Naive B cell (primary cell): ENCODE data around the gene BBOX1. TPM values are rescaled to one million over a fixed set of nuclear protein-coding genes. Genes with fewer than 3 reads are reported as not detected.
A peak's percentile ranks its signal among the peaks of the same experiment; 100 is the strongest.
"Not testable (repeated sequence)": the region's sequence is repeated elsewhere in the genome, so short reads cannot be mapped to it uniquely, and the experiment has no call there.

Experiments used
- ATAC-seq, 2 donors: fragments of 150-1000 bp; cut with Tn5 transposase; 2 replicates each; pipeline ENCODE4 v1.10.0; 2021; ENCODE audit warnings: low read depth in 2 of 2, mild to moderate bottlenecking in 2 of 2, moderate library complexity in 2 of 2
- DNase-seq: peaks from one replicate; pipeline ENCODE4 v3.0.0; 2022
- H3K27ac Mint-ChIP-seq, 6 donors: one replicate each; pipeline ENCODE4 v1.8.0; 2020 to 2022; ENCODE audit warnings: mild to moderate bottlenecking in 6 of 6, mixed read lengths in 6 of 6, moderate library complexity in 5 of 6, inconsistent platforms in 2 of 6
- H3K27me3 Mint-ChIP-seq, 3 donors: one replicate each; pipeline ENCODE4 v1.8.0; 2021 to 2022; ENCODE audit warnings: mixed read lengths in 3 of 3, mild to moderate bottlenecking in 1 of 3
- H3K36me3 Mint-ChIP-seq, 2 donors: one replicate each; pipeline ENCODE4 v1.8.0; 2020 to 2022; ENCODE audit warnings: mixed read lengths in 2 of 2, inconsistent platforms in 1 of 2, mild to moderate bottlenecking in 1 of 2
- H3K4me1 Mint-ChIP-seq, 3 donors: one replicate each; pipeline ENCODE4 v1.8.0; 2020 to 2022; ENCODE audit warnings: mixed read lengths in 3 of 3, inconsistent platforms in 1 of 3, mild to moderate bottlenecking in 1 of 3, moderate library complexity in 1 of 3
- H3K4me3 Mint-ChIP-seq, 8 donors: one replicate each; pipeline ENCODE4 v1.8.0; 2020 to 2022; ENCODE audit warnings: mild to moderate bottlenecking in 8 of 8, mixed read lengths in 8 of 8, moderate library complexity in 8 of 8, inconsistent platforms in 2 of 8
- H3K9me3 Mint-ChIP-seq, 7 donors: one replicate each; pipeline ENCODE4 v1.8.0; 2020 to 2022; ENCODE audit warnings: mixed read lengths in 7 of 7, mild to moderate bottlenecking in 5 of 7, inconsistent platforms in 2 of 7, moderate library complexity in 1 of 7
- polyA plus RNA-seq, 6 donors: library from polyadenylated mRNA; unstranded; fragments of 300-500 nt; fragmentation: Illumina TruSeq; gene quantifications; one replicate each; pipeline ENCODE4 v1.2.3, GENCODE V29; 2021; ENCODE audit warnings: low read depth in 6 of 6

Gene BBOX1, protein sequence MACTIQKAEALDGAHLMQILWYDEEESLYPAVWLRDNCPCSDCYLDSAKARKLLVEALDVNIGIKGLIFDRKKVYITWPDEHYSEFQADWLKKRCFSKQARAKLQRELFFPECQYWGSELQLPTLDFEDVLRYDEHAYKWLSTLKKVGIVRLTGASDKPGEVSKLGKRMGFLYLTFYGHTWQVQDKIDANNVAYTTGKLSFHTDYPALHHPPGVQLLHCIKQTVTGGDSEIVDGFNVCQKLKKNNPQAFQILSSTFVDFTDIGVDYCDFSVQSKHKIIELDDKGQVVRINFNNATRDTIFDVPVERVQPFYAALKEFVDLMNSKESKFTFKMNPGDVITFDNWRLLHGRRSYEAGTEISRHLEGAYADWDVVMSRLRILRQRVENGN
- polyA plus RNA-seq = not detected

DNA sequence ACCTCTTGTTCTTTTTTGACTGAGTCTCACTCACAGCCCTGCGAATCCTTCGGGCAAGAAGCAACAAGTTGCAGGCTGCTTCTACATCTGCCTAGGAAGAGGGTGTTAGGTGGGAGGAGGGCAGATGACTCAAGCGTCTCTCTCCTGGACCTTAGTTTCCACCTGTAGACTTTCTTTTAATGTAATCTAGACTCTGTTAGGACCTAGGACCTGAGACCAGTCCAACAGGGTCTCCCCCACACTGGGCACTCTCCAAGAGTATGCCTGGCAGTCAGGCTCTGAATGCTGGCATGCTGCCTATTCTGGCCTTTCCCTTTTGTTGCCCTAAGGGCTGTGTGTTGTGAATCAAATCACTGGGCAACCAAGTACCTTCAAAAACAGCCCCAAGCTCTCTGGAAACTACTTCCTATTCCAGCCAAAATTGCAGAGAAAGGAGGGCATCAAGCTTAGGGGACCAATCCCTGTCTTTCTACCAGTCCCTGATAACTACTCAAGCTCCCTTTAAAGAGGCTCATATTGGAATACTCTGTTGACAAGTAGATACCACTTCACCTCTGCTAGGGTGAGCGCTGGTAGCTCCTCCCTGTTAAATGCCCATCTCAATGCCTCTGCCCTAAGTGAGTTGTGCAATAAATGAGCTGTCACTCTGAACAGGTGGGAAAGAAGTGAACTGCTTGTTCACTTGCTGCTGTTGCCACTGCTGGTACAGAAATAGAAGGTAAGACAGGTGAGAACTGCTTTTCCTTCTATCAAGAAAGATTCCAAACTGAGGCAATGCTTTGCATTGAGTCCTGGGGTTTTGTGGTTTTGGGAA, at the start of gene BBOX1:
BBOX1 (plus strand) TSS at position 514 of the 814 bp plus-strand sequence. CDS start 14,616 bp downstream, outside the sequence.
- no peak within 1 kb of the TSS for H3K27ac Mint-ChIP-seq
- H3K27me3 Mint-ChIP-seq = no peaks in the 10 kb centered on the region
- no peaks in the 10 kb centered on the region for H3K4me1 Mint-ChIP-seq
- ATAC-seq (no peak), DNase-seq (no peak)
- H3K9me3 Mint-ChIP-seq = peaks cover 3 to 28% (median 18%) of the 10 kb centered on the region in 7 donors
- no peaks in the 10 kb centered on the region for H3K36me3 Mint-ChIP-seq
- H3K4me3 Mint-ChIP-seq = no peak within 1 kb of the TSS

- no peaks in the 10 kb centered on the region for H3K4me1 Mint-ChIP-seq
- no peak for ATAC-seq
- H3K27me3 Mint-ChIP-seq = peaks cover 0 to 9% (median 4%) of the 10 kb centered on the region in 3 donors
- peaks cover 0 to 4% (median 0%) of the 10 kb centered on the region in 7 donors for H3K9me3 Mint-ChIP-seq
- peak overlapping the region in 1 of 6 donors; percentile 21 for H3K27ac Mint-ChIP-seq
- DNase-seq = no peak
- H3K4me3 Mint-ChIP-seq = no peak overlapping the region
- no peaks in the 10 kb centered on the region for H3K36me3 Mint-ChIP-seq
Measured at GRCh38 chr11:26992031-26992541, 48.5 kb upstream of the BBOX1 start.

- H3K4me3 Mint-ChIP-seq = no peak within 1 kb of the TSS
- H3K27me3 Mint-ChIP-seq = peaks cover 0 to 9% (median 4%) of the 10 kb centered on the region in 3 donors
- no peak for ATAC-seq
- peaks cover 0 to 1% (median 0%) of the 10 kb centered on the region in 7 donors for H3K9me3 Mint-ChIP-seq
- DNase-seq = no peak
- H3K36me3 Mint-ChIP-seq = no peaks in the 10 kb centered on the region
- no peak within 1 kb of the TSS for H3K27ac Mint-ChIP-seq
- no peaks in the 10 kb centered on the region for H3K4me1 Mint-ChIP-seq
Measured at GRCh38 chr11:26993965-26994457, 46.6 kb upstream of the BBOX1 start, which contains the start of gene FIBIN. TSS of gene FIBIN (plus strand) at chr11:26994112. CDS start at chr11:26994527, 415 bp downstream.

GRCh38 chr11:26994631-26995095, 46.0 kb upstream of the BBOX1 start:
- Mint-ChIP-seq H3K9me3 (peaks cover 0 to 1% (median 0%) of the 10 kb centered on the region in 7 donors), H3K27ac (no peak overlapping the region), H3K4me3 (no peak overlapping the region), H3K36me3 (no peaks in the 10 kb centered on the region), H3K4me1 (no peaks in the 10 kb centered on the region), H3K27me3 (peaks cover 0 to 9% (median 4%) of the 10 kb centered on the region in 3 donors)
- ATAC-seq (no peak), DNase-seq (no peak)

GRCh38 chr11:26995701-26996460, 44.7 kb upstream of the BBOX1 start:
- no peak overlapping the region for H3K27ac Mint-ChIP-seq
- H3K9me3 Mint-ChIP-seq = peaks cover 0 to 2% (median 0%) of the 10 kb centered on the region in 7 donors
- H3K4me1 Mint-ChIP-seq = no peaks in the 10 kb centered on the region
- H3K27me3 Mint-ChIP-seq = peaks cover 0 to 9% (median 4%) of the 10 kb centered on the region in 3 donors
- no peaks in the 10 kb centered on the region for H3K36me3 Mint-ChIP-seq
- DNase-seq (no peak), ATAC-seq (no peak)
- no peak overlapping the region for H3K4me3 Mint-ChIP-seq

- Mint-ChIP-seq H3K36me3 (no peaks in the 10 kb centered on the region), H3K27ac (no peak overlapping the region), H3K27me3 (peaks cover 0 to 4% (median 1%) of the 10 kb centered on the region in 3 donors), H3K9me3 (peaks cover 0 to 4% (median 0%) of the 10 kb centered on the region in 7 donors), H3K4me3 (no peak overlapping the region), H3K4me1 (no peaks in the 10 kb centered on the region)
- ATAC-seq = no peak
- no peak for DNase-seq
Measured at GRCh38 chr11:26997378-26997777, 43.2 kb upstream of the BBOX1 start.

GRCh38 chr11:27001136-27001730, 39.4 kb upstream of the BBOX1 start:
- not testable (repeated sequence) for H3K36me3 Mint-ChIP-seq, DNase-seq, ATAC-seq, H3K27me3 Mint-ChIP-seq, H3K27ac Mint-ChIP-seq, H3K4me3 Mint-ChIP-seq, H3K9me3 Mint-ChIP-seq, H3K4me1 Mint-ChIP-seq

- Mint-ChIP-seq H3K36me3 (no peaks in the 10 kb centered on the region), H3K4me3 (no peak overlapping the region), H3K27me3 (no peaks in the 10 kb centered on the region), H3K4me1 (no peaks in the 10 kb centered on the region), H3K9me3 (peaks cover 0 to 4% (median 0%) of the 10 kb centered on the region in 7 donors), H3K27ac (no peak overlapping the region)
- DNase-seq = no peak
- ATAC-seq = no peak
Measured at GRCh38 chr11:27002431-27002830, 38.2 kb upstream of the BBOX1 start.

DNA sequence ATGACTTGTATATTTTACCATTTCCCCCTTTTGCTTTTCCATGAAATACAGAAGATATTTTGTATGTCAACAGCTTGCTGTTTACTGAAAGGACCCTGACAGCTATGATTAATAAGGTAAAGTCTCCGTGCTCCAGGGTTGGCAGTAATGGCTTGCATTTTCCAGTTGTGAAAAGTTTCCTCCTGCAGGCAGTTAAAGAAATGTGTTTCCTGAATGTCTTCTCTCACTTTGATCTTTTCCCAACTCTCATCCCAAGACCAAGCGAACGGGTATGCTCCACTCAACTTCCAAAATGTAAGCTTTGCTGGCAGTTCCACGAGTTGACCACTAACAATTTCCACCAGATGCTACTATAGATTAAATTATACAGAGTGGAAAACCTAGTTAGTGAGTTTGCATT, 37.8 kb upstream of the BBOX1 start:
- Mint-ChIP-seq H3K27ac (no peak overlapping the region), H3K4me1 (no peaks in the 10 kb centered on the region), H3K27me3 (no peaks in the 10 kb centered on the region), H3K36me3 (no peaks in the 10 kb centered on the region), H3K9me3 (peaks cover 0 to 4% (median 0%) of the 10 kb centered on the region in 7 donors), H3K4me3 (no peak overlapping the region)
- ATAC-seq (no peak), DNase-seq (no peak)

GRCh38 chr11:27004103-27004502, 36.5 kb upstream of the BBOX1 start:
- ATAC-seq = no peak
- H3K27ac Mint-ChIP-seq = no peak overlapping the region

DNA sequence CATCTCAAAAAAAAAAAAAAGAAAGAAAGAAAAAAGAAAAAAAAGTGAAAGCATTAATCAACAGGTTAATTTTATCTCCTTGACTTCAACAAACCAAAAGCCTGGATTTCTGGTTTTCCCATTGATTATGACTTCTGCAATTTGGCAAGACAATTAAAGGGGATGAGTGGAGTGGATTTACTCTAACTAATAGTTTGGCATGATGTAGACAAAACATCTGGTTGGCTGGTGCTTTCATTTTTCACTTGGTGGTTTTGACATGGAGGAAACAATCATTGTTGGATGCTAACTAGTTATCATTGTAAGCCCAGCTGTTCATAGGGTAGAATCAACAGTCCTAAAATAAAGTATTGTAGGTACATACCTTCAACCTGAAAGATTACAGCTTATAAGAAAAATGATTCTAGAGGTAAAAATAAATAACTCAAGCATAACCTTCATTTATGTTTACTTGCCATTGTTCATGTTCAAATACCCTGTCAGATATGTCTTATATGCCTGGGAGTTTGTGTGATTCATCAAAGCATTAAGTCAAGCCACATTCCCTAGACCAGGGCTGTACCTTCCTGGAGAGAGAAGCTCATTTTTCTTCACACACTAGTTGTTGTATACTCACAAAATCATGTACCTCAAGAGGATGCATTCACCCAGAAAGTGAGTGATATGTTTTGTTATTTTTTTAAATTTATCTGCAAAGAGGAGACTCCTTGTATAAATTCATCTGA, 31.6 kb upstream of the BBOX1 start:
- no peak overlapping the region for H3K27ac Mint-ChIP-seq
- no peak overlapping the region for H3K4me3 Mint-ChIP-seq
- H3K9me3 Mint-ChIP-seq = peaks cover 0 to 4% (median 0%) of the 10 kb centered on the region in 7 donors
- no peaks in the 10 kb centered on the region for H3K27me3 Mint-ChIP-seq
- ATAC-seq (no peak), DNase-seq (no peak)
- no peaks in the 10 kb centered on the region for H3K36me3 Mint-ChIP-seq
- no peaks in the 10 kb centered on the region for H3K4me1 Mint-ChIP-seq

More at GRCh38 chr11:27004103-27004502, 36.5 kb upstream of the BBOX1 start:
- H3K36me3 Mint-ChIP-seq = no peaks in the 10 kb centered on the region
- H3K4me3 Mint-ChIP-seq = no peak overlapping the region
- H3K4me1 Mint-ChIP-seq = no peaks in the 10 kb centered on the region
- peaks cover 0 to 4% (median 0%) of the 10 kb centered on the region in 7 donors for H3K9me3 Mint-ChIP-seq
- DNase-seq = no peak
- no peaks in the 10 kb centered on the region for H3K27me3 Mint-ChIP-seq
